ENCODE results near the gene FGF19.

The FGF19 gene

DNA sequence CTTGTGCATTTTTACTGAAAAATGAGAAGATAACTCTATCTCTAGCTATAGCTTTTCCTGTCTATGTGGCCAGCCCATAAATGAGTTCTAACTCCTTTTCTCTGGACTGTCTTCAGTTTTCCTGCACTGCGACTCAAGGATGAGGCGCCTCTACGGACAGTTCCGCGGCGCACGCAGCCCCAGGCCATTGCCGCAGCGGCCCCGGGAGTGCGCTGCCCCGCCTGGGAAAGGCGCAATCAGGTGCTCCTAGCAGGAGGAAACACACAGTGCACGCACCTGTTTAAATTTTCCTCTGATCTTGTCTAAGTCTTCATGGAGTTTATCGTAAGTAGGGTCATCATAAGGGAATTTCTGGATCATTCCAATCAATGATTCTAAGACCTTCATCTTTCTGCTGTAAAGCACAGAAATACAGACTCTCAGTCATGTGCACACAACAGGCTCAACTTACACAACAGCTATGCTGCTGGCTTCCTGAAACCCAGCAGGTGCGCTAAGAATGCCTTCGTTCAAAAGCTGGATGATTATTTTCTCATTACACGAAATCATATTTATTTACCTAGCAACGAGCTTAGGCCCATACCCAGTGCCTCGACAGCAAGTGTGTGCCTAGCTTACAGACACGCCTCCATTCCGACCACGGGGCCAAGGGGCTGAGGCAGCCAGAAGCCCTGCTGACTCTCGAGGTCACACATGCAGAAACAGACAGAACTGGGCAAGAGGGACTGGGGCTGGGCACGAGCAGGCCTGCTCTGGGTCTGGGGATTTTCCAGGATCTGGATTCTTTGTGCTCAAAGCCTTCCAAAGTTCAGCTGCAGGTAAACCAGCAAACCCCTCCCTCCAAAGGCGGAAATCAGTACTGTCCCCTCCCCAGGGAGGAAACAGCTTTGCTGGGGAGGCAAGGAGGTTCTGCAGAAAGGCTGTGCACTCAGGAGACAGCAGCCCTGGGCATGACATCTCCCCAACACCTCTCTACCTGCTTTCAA lies 35.9 kb downstream of the FGF19 start:
- no peak for DNase-seq

DNA sequence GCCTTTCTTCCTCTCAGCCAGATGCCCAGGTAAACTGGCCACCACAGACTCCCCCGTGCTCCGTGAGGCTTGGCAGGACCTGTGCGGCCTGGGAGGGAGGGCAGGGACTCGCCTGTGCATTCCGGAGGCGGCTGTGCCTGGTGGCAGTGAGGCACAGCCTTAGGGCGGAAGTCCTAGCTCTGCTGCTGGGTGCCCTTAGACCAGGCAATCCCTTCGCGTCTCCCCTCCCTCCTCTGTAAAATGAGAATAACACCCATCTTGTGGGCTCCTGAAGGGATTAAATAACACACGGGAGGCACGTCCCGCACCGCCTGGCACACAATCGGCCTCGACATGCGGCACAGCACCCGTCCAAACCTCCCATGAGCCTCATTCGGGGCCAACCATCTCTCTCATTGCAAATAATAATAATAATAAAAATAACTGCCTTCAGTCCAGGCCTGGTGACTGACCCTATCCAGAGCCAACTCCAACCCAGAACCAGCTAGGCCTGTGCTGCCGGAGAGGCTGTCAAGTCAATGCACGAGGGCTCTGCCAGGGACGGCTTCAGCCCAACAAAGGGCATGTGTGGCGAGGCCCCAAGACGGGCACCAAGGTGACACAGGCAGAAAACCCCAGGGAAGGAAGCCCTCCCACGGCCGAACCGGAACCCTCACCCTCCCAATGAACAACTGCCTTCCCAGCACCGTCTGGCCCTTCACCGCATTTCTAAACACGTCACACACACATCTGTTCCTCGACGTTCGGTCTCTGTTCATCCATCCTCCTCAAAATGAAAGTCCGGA lies 36.9 kb downstream of the FGF19 start:
- DNase-seq = no peak

DNA sequence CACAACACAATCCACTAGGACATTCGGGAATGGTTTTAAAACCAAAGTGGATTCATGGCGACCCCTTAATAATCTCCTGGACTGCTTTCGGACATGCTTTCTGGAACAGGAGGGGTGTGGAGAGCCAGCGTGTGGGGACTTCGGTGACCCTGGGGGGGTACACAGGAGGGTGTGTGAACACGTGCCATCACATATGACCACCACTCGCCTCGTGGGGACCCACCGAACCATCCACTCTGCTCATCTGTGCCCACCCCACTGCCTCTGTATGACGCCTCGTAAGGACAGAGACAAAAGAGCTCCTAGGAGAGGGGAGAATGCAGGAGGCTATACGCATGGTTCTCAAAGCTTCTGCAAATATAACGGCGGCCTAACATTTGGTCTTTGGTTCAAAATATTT lies 37.6 kb downstream of the FGF19 start:
- DNase-seq = no peak

DNA sequence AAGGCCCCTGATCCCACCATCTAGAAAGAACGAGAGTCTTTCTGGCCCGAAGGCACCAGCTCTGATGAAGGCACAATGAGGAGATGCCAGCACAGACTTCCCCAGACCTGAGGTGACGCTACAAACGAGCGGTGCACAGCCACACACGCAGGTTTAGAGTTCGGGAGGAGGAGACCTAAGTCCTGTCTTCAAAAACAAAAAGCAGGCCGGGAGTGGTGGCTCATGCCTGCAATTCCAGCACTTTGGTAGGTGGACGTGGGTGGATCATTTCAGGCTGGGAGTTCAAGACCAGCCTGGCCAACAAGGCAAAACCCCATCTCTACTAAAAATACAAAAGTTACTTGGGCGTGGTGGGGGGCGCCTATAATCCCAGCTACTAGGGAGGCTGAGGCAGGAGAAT lies 38.2 kb downstream of the FGF19 start:
- DNase-seq = no peak

DNA sequence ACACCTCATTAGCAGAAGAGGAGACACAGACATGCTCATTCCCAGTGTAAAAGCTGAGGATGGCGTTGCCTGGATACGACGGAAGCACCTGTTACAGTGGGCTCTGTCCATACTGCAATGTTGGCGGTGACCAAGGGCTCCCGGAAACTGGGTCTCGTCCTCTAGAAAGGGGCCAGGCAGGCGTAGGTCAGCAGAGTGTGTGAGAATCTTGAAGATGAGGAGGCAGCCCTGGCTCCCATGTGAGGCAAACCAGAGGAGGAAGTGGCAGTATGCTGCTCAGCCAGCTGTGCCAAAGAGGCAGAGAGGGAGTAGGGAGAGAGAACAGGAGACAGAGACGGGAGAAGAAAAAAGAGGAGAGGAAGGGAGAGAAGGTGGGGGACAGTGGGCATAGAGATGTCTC lies 38.9 kb downstream of the FGF19 start:
- DNase-seq = no peak

DNA sequence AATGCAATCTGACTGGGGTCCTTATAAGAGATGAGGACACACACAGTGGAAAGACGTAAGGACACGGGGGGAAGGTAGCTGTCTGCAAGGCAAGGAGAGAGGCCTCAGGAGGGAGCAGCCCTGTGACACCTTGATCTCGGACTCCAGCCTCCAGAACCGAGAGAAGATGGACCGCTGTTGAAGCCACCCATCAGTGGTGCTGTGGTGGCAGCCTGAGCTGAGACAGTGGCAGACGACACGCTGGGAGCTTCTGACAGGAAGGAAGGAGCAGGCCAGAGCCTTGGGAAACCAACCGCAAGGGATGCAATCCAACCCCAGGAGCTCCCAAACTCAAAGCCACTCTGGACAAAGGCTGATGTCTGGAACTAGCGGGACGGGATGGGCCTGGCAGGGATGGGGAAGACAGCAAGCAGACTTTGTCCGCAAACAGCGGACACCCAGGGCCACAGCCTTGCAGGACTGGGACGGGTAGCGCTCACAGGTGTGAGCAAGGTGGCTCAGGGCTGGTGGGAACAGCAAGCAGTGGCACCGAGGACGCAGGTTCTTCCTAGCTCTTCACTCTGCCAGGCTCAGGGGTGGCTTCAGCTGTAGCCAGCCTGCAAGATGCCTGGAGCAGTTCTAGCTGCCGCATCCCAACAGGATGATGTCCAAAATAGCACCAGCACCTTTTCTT lies 39.6 kb downstream of the FGF19 start:
- no peak for DNase-seq

DNA sequence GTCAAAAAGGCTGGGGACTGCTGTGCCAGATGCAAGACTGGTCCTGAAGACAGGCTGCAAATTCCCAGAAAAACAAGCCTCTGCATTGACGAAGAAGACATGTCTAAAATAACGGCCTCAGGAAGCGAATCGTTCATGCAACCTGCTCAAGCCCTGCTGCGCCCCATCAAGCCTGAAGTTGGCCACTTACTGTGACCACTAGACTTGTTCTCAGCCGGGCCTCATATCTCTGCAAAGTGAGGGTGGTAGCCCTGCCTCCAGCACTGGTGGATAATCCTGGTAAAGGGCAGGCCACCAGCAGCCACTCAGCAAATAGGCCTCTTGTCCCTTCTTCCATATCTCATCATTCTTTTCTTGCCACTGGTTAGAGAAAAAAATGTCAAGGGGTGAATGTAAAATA lies 40.5 kb downstream of the FGF19 start:
- DNase-seq = no peak

DNA sequence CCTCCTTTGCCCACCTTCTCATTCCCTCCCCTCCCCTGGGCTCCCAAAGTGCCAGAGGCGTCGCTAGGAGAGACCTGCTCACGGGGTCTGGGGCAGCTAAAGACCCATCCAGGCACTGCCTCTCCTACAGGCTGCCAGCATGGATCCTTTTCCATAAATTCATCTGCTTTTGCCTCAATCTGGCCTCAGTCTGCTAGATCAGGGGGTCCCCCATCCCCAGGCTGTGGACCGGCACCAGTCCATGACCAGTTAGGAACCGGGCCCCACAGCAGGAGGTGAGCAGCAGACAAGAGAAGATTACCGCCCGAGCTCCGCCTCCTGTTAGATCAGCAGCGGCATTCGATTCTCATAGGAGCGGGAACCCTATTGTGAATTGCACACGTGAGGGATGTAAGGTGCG lies 41.0 kb downstream of the FGF19 start:
- DNase-seq = no peak

DNA sequence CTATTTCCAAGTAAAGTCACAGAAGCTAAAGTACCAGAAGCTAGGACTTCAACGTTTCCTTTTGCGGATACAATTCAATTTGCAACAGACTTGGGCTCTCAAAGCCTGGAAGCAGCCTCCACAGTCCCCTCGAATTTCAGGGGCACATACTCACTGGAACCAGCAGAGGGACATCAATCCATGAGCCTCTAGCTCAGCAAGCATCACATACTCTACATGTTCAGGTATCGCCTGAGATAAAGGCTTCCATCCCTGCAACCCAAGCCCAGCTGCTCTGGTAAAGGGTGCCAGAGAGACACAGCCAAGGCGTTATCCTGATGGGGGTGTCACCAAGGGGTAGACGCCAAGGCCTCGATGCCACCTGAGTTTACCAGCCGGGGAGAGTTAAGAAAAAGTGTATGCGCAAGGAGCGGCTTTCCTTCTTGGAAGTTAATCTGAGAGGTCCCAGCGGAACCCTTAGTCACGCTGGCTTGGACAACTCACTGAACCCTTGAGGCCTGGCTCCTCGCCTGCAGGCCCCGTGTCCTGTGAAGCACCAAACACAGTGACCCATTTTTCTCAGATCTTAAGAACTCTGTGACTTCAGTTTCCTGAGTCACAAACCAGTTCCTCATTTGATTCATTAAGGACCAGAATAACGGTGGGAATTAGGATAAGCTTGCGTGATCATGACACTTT lies 41.7 kb downstream of the FGF19 start:
- no peak for DNase-seq

DNA sequence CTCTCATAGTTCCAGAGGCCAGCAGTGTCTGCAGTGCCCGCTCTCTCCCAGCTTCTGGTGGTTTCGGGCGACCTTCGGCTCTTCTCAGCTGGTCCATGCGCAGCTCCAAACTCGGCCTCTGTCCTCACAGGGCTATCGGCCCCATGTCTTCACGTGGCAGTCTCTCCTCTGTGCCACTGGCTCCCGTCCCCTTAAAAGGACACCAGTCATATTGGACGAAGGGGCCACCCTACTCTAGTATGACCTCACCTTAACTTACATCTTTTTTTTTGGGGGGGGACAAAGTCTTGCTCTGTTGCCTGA lies 42.5 kb downstream of the FGF19 start:
- no peak for DNase-seq

DNA sequence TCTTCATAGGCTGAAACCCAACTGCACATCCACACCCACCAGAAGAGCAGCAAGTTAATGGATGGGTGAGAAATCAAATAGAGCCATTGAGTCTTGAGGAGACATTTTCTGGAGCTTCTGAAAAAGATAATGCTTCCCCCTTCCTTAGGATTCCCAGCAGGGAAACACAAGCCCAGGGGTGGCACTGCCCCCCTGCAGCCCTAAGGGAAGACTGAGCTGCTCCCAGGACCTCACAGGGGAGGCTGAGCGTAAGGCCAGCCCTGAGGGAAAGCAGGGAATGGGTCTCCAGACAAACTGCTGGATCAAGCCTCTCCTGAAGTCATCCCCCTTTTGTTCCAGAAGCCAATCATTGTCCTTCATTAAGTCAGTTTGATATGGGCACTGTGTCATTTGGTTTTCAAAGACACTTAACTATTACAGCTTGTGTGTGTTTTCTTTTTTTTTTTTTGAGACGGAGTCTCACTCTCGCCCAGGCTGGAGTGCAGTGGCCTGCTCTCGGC lies 43.8 kb downstream of the FGF19 start:
- DNase-seq = no peak

DNA sequence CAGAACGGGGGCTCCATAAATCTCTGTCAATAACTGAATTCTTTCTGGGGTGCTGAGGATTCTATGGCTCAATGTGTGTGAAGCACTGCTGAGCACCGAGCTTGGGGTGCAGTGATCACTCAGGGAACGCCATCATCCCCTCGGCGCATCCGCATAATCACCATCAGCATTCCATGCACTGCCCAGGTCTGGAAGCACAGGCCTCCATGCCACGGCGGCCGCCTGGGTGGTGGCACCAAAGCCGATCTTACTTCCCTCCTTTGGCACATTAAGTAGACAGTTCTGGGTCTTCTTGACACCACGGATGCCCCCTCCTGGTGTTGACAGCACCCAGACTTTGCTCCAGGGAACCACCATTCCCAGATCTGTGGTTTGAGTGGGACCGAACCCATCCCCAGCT lies 44.2 kb downstream of the FGF19 start:
- DNase-seq = no peak

DNA sequence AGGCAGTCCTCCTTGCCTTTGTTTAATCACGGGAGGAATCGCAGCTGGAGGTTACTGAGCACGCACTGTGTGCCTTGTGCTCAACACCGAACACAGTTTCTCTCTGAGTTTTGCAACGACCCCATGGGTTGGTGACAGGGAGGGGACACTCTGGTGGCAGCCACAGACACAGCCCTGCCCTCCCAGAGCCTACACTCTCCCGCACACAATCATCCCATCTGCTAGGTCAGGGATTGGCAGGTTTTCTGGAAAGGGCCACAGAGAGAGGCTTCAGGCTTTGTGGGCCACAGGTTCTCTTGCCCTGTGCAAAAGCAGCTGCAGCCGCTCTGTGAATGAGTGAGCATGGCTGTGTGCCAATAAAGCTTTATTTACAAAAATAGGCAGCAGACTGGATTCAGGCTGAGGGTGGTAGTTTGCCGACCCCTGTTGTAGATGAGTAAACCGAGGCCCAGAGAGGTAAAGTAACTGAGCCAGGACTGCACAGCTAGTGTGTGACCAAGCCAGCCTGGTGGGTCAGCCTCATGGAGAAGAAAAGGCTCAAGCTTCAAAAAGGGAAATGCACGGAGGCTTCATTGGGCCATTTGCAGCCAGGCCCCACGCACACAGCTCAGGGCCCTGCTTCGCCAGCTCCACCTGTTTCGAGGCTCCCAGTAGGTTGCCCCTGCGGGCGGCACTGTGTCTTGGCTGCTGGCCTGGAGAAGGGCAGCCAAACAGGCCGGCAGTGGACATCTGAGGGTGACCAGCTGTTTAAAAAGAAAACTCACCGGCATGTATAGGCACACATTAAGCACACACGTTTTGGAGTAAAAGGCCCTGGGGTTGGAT lies 45.0 kb downstream of the FGF19 start:
- DNase-seq = no peak

DNA sequence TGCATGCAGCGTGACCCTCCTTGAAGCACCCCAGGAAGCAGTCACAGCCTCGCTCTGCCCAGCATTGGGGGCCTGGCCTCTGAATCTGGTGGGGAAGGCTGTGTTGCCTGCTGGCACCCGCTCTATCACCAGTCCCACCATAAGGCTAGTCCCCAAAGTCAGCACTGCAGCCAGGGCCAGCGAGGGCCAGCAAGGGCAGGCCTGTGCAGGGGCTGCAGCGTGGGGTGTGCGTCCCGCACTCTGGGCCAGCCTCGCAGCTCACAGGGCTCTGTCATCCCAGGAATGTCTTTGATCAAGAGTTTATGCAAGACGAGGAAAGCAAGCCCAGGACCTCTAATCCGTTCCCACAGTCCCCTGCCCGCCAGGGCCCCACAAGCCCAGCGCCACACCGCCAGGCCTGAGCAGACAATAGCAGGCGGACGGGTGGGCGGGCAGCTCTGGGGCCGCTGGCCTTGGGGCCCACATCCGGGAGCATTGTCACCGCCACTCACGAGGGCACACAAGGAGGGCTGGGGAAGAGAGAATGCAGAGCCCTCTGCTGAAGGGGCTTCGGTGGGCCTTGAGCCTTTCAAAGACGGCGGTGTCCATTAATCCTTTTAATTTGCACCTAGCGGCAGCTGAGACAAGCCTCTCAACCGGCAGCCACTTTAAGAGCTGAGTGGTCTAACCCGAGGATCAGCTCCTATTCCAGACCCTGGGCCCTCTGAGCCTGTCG lies 45.8 kb downstream of the FGF19 start:
- DNase-seq = no peak

DNA sequence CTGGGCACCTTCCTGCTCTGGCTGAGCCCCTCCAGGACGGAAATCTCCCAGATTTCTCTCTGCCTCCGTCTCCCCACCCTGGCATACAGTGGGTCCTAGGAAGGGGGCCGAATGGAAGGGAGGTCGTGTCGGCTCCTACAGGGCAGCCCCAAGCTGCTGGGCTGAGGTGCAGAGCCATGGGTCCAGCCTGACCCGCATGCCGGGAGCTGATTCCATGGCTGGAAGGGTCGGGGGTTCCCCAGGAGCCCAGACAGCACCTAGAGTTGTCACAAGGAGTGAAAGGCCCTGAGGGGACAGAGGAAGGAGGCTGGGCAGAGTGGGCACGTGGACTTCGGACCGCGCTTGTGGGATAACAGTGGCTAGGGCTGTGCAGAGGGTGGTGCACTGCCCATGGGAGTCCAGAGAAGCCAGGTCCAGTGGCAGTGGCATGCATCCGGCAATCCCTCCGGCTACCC lies 46.3 kb downstream of the FGF19 start:
- DNase-seq = no peak

DNA sequence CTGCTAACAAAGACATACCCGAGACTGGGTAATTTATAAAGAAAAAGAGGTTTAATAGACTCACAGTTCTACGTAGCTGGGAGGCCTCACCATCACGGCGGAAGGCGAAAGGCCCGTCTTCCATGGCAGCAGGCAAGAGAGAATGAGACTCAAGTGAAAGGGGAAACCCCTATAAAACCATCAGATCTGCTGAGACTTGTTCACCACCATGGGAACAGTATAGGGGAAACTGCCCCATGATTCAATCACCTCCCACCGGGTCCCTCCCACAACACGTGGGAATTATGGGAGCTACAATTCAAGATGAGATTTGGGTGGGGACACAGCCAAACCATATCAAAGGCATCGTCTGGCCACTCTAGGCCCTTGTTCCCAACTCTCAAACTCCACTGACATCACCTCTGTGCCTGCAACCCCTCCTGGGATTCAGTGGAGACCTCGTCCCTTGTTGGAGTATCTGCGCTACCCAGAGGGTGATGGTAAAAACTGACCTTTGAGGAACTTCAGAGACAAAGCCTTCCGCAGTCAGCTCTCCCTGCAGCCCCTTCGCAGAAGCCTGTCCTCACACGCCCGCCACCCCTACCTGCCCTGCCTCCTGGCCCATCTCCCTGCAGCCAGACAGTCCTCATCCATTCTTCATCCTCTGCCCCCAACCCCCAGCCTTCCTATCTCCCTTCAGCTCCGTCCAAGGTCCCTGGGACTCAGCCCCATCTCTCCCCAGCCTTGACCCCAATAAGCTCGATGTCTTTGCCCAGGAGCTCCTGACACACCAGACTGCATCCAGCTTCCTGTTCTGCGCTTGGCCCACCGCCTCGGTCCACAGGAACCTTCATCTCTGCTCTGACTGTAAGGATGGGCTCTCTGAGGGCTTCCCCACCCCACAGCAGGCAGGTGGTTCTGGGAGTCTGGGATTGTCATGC lies 47.0 kb downstream of the FGF19 start:
- no peak for DNase-seq

DNA sequence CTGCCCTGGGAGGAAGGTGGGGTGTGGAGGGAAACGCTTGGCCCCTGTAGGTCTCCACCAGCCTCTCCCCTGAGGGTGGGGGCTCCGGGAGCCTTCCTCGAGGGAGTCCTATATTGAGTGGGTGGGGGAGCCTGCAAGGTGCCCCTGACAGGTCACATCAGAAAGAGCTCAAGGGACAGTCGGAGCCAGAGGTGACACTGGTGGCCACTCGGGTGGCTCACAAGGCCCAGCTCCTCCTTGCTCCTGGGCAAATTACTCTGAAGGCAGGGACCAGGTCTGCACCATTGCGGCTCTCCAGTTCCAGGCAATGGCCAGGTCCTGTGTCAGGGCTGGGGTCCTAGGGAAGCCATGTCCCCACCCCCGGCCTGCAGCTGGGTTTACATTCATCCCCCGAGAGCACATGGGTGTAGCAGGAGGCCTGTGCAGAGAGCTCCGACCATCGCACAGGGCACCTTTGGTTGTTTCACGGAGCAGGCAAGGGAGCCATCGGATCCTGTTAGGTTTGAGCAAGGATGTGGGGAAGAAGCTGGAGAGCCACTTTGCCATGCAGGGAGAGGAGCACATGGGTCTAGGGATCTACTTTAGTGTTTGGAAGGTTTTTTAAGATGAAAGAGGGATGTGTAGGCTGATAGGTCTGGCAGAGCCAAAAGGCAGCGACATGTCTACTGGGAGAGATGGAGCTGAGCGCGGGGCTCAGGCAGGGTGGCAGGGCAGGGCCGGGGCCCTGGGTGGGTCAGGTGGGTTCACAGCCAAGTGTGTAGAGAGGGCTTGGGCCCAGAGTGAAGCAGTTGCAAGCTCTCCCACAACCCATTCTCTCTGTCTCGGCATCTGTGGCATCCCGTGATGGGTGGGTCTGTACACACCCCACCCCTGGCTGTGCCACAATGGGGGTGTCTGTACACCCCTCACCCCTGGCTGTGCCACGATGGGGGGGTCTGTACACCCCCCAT lies 48.1 kb downstream of the FGF19 start:
- DNase-seq = no peak

DNA sequence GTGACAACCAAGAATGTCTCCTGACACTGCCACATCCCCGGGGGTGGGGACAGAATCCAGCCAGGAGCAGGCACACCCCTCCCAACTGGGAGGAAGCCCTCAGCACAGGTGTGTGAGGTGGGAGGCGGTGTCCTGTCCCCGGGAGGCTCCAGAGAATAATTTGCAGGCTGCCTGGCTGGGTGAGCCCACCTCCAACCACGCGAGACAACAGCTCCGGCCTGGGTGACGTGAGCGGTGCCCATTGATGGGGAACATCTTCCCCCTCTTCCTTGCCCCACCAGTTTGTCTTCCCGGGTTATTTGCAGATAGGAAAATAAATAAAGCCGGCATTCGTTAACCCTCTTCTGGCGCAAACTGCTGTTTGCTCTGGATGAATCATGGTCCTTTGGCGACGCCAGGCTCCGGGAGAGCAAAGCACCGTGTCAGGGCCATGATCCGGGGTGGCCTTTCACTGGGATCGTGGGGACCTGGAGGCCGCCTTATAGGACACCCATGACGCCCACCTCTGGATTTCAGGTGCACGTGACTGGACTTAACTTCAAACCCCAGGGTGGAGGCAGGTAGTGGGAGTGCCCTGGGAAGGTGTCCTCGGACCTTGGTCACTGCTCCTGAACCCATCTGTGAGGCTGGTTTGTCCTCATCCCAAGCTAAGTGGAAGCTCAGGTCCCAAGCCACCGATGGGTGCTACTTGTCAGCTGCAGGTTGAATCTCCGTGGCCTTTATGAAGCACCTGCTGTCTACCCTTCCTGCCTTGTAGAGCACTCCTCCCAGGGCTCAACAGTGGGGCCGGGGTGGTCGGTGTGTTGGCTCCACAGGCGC lies 49.0 kb downstream of the FGF19 start:
- no peak for DNase-seq

Measured in GOT3 (cell line).